Renal cortex interstitium (tissue), 11 donors: ENCODE measurements around the gene MRPS35. TPM values are rescaled to one million over a fixed set of nuclear protein-coding genes. Genes with fewer than 3 reads are reported as not detected.
"Not testable (repeated sequence)": the region's sequence is repeated elsewhere in the genome, so short reads cannot be mapped to it uniquely, and the experiment has no call there.

ENCODE experiments used
- DNase-seq, 11 donors: peaks; one replicate each; pipeline ENCODE4 v3.0.0-alpha.2; 2013; ENCODE audit warnings: low read depth in 9 of 11, low spot score in 4 of 11; ENCODE audit errors: extremely low read depth in 1 of 11
- polyA plus RNA-seq, 3 donors: library from polyadenylated mRNA; unstranded; fragments of 120-200 nt; gene quantifications; one replicate each; pipeline ENCODE4 v1.2.1, GENCODE V29; 2013; ENCODE audit not compliant: insufficient read length in 3 of 3

Gene MRPS35
- polyA plus RNA-seq, 3 donors = 72.0 to 88.0 (median 74.9) TPM

DNA sequence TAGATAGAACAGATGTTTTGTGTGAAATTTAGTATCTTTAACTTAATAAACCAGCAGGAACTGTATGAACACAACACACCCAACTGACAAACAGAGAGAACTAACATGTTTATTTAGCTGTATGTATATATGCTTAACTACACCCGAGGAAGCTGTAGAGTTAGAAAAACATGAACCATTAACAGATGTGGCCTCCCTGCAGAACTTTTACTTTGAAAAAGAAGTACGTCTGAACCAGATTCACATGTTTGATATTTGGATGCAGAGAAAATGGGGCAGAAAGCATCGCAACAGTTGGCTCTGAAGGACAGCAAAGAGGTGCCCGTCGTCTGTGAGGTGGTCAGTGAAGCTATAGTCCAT, 14.4 kb upstream of the MRPS35 start, which contains the start of gene REP15:
Gene REP15 (plus strand): TSS at position 155 of the 360 bp plus-strand sequence. CDS start 116 bp downstream, at position 271.
- DNase-seq = no peak

DNA sequence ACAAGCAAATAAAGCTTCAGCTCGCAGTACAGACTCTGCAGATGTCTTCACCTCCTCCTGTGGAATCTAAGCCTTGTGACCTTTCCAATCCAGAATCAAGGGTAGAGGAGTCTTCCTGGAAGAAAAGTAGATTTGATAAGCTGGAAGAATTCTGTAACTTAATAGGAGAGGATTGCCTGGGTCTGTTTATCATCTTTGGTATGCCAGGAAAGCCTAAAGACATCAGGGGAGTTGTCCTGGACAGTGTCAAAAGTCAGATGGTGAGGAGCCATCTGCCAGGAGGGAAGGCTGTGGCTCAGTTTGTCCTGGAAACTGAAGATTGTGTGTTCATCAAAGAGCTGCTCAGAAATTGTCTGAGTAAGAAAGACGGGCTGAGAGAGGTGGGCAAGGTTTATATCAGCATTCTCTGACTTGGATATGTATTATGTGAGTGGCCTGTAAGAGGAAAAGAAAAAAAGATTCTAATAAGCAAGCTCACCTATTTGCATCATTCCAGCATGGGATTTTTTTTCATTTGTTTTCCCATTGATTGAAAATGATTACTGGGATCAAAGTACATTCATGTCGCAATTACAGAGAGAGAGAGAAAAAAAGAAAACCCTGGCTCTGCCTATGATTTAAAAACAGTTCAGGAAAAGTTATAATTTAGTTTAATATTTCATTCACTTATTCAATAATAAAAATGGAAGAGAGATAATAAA, 13.6 kb upstream of the MRPS35 start:
- no peak for DNase-seq

- peak; percentile 56 to 80 (median 66) for DNase-seq
Observed at GRCh38 chr12:27703720-27704452, 6.7 kb upstream of the MRPS35 start.

GRCh38 chr12:27705263-27705662, 5.4 kb upstream of the MRPS35 start:
- peak in 1 of 11 donors; percentile 12 for DNase-seq

- DNase-seq = no peak
Observed at GRCh38 chr12:27707216-27707615, 3.4 kb upstream of the MRPS35 start.

GRCh38 chr12:27709212-27709931, 1.3 kb upstream of the MRPS35 start:
- no peak for DNase-seq

GRCh38 chr12:27709932-27710591, 570 bp upstream of the MRPS35 start:
- peak in 5 of 11 donors; percentile 17 to 38 (median 26) for DNase-seq

DNA sequence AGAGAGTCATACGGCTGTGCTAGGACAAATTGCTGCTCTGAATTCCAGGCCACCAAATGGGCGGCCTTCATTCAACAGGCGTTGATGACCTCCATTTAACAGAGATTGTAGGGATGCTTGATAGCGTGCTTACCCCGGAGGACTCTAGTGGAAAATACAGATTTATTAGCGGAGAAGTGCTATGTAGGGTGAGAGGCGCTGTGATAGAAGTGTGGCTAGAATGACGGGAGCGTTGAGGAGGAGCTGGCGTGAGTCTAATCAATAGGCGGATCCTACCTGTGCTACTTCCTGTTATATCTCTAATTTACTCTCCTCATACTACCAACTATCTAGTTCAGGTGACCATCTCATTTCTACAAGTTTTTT, 668 bp downstream of the MRPS35 start:
- DNase-seq = no peak

DNA sequence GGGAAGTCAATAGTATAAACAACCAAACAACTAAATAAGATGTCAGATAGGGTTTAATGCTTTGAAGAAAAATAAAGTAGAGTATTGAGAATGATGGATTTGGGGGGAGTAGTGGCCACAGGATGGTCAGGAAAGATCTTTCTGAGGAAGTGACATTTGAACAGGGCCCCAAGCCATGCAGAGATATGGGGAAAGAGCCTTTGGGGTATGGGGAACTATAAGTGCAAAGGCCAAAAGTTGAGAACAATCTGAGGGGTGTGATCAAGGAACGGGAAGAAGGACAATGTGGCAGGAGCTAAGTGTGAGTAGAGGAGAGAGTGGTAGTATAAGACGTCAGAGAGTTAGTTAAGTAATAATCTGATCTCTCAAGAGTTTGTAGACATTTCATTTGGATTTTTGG, 1.3 kb downstream of the MRPS35 start:
- no peak for DNase-seq

DNA sequence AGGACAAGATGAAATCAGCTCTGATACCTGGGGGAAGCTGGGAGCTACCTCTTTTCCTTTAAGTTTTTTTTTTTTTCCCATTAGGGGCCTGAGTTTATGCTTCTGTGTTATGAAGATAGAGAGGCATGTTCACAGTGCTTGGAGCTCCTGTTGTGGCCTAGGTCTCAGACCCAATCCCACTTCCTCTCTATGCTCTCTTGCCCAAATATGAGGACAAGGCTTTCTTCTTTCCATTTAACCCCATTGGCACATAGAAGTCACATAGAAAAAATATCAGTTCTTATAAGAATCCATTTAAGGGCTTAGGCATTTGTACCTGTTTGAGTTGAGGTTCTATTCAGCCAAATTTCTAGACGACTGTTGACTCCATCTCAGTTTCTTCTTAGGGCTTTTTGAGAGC, 12.6 kb downstream of the MRPS35 start:
- no peak for DNase-seq

- no peak for DNase-seq
Observed at GRCh38 chr12:27730097-27730588, 19.5 kb downstream of the MRPS35 start.

DNA sequence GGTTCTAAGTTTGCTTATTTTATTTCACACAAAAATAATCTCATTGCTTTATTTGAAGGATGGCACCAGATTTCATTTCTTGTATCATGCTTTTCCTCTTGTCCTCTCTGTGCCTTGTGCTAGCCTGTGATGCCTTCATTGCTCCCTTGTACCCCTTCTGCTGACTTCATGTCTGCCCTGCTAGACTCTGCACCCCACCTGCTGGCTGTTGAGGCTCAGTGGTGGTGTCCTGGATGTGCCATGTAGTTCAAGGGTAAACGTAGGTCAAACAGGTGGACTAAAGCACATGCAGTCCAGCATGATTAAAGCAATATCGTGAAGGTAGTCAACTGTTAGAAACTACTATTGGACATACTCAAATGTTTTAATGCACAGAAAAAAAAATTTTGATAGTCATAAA, 21.6 kb downstream of the MRPS35 start:
- DNase-seq = no peak

DNA sequence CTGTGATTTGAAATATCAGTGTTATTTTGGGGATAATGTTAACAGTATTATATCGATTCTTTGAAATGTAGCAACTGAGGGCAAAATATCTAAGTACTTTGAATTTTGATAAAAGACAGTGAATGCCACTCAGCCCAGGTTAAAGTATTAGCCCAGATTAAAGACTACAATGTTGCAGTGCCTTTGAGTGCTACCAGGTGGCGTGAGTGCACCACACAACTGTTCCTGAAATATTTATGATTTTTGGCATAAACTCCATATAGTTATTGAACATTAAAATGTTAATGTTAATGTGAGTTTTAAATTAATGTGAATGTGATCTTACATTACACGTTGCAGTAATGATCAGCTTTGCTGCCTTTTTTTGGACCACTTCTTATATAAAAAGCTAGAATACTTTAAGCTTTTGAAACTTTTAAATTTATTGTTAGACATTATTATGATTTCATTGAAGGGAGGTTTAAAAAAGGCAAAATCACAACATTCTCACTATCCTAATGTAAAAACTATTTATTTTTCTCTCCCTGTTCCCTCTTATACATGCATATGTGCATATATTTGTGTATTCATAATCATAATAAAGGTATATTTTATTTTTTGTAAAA, 22.5 kb downstream of the MRPS35 start:
- peak in 3 of 11 donors; percentile 5 to 15 (median 15) for DNase-seq

DNA sequence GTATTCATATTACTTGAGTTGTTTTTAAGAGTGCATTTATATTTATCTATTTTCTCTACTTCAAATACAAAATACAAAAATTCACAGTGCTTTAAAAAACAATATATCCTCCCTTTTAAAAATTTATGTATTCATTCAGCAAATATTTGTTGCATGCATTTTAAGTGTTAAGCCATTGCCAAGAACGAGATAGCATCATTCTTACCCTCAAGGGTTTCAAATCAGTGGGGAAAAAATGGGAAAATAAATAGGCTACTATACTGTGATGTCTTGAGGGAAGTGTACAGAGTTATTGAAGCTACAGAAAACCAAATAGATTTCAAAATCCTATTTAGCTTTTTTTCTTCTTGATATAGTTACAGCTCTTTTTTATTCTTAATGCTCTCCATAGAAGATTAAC, 23.2 kb downstream of the MRPS35 start:
- no peak for DNase-seq

- not testable (repeated sequence) for DNase-seq
Observed at GRCh38 chr12:27734321-27734720, 23.7 kb downstream of the MRPS35 start.

DNA sequence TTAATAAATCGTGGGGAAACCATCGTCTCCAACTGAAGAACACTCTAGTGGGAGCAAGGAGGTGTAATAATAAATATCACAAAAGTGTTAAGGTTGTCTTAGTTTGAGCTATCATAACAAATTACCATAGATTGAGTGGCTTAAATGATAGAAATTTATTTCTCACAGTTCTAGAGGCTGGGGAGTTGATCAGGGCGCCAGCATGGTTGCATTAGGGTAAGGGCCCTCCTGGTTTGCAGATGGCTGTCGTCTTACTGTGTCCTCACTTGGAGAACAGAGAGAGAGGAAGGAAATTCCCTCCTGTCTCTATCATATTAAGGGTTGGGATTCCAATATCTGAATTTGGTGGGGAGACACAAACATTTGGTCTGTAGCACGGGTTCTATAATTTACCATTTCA, 33.0 kb downstream of the MRPS35 start:
- DNase-seq = no peak

DNA sequence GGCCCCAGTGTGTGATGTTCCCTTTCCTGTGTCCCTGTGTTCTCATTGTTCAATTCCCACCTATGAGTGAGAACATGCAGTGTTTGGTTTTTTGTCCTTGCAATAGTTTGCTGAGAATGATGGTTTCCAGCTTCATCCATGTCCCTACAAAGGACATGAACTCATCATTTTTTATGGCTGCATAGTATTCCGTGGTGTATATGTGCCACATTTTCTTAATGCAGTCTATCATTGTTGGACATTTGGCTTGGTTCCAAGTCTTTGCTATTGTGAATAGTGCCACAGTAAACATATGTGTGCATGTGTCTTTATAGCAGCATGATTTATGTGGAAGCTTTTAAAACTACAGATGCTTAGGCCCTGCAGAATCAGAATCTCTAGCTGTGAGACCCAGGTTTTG, 35.1 kb downstream of the MRPS35 start:
- DNase-seq = not testable (repeated sequence)

DNA sequence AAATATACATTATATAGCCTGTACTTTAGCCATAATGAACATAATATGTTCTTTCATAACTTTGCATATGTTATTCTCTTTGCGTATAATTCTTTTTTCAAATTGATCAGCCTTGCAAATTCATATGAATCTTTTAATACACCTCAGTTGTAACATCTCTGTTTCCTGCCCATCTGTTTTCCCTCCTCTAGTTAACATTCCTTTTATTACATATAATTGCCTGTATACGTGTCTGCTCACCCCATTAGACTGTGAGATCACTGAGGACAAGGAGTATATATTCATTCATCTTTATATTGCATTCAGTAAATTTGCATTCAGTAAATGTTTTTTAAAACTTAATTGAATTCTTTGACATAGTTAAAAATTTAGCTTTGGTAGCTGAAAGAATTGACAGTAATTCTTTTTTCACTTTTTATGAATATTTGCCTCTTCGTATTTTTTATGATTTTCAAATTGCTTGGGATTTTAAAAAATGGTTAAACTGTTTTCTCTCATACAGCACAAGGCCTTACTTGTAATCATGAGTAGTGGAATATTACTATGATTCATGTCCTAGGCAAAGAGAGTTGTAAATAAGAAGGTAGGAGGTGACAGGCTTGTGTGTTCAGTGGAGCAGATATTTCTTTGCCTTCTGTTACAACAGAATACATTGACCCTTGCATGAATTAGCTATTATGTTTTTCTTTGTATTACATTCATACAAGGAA, 36.6 kb downstream of the MRPS35 start:
- DNase-seq = no peak
